ENCODE data around the gene S100A7A.

DNA sequence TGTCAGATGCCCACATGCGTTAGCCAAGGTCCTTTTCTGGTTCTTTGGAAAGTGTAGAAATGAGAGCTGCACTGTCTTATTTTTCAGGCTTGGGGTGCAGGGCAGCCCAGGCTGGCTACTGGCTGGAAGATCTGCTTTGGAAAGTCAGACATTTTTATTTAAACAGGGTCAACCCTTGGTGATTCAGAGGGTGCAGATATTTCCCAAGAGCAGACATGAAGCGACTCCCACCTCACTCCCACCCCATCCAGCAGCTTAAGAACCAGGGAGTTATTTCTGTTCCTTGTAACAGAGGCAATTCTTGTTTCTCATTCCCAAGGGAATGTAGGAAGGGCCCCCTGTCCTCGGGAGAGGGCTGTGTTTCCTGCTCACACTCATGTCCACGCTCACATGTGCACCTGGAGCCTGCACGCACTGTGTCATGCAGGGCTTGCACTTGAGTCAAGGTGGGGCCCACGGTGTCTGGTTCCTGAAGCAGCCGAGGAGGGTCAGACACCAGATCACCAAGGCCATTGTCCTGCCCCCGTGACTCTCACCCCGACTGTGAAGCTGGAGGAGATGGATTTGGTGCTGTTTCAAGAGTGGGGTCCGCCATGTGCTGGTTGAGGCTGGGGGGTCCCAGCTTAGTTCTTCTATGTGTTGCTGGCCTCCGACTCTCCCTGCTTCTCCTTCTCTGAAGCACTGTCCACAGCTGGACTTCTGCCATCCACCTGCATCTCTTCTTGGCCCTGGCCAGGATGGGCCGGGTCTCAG lies 992 bp downstream of the S100A7A start:
- TF ChIP-seq, protein P1, sequence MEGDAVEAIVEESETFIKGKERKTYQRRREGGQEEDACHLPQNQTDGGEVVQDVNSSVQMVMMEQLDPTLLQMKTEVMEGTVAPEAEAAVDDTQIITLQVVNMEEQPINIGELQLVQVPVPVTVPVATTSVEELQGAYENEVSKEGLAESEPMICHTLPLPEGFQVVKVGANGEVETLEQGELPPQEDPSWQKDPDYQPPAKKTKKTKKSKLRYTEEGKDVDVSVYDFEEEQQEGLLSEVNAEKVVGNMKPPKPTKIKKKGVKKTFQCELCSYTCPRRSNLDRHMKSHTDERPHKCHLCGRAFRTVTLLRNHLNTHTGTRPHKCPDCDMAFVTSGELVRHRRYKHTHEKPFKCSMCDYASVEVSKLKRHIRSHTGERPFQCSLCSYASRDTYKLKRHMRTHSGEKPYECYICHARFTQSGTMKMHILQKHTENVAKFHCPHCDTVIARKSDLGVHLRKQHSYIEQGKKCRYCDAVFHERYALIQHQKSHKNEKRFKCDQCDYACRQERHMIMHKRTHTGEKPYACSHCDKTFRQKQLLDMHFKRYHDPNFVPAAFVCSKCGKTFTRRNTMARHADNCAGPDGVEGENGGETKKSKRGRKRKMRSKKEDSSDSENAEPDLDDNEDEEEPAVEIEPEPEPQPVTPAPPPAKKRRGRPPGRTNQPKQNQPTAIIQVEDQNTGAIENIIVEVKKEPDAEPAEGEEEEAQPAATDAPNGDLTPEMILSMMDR (IDR thresholded peaks at IDR 0.05; ENCODE audit: low read depth, low read length, poor library complexity, severe bottlenecking) = no peak
- TF ChIP-seq EZH2phosphoT487 (IDR thresholded peaks at IDR 0.05; ENCODE audit: borderline replicate concordance, low read length) = no peak
